ENCODE measurements around the gene TSPEAR.

DNA sequence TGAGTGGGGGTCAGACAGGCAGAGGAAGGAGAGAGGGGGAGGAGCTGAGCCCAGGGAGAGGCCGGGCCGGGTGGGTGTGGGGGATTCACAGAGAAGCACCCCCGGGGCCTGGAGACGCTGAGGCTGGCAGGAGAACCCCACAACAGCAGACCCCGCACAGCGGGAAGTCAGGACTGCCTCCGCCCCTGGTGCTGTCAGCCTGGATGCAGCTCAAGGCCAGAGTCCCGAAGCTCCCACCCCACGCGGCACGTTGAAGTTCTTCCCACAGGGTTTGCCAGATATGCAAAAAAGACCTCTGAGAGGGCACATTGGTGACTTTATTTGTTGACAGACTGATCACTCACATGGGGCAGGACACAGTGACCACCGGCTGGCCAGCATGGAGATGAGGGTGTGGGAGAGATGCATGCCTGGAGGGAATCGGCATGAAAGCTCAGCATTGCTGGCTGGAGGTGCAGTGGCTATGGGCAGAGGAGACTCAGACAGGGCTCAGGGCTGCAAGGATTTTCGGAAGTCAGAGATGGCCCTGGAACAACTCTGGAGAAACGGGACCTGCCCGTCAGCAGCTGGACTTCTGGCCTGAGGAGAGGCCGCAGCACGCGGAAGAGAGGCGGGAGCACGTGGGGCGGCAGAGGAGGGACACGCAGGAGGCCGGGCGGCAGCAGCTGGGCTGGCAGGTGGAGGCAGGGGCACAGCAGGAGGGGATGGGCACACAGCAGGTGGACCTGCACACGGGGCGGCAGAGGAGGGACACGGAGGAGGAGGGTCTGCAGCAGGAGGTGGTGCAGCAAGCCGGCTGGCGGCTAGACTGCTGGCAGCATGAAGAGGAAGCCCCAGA is 153.7 kb downstream of the TSPEAR start:
- TF ChIP-seq POU2F2 (IDR thresholded peaks at IDR 0.05; ENCODE audit: low read depth, low read length) (no peak), POLR2A (IDR thresholded peaks at IDR 0.05; ENCODE audit: low read depth, low read length) (no peak), TAF1 (IDR thresholded peaks at IDR 0.05; ENCODE audit: low read depth, low read length) (no peak), POLR2AphosphoS5 (IDR thresholded peaks at IDR 0.05; ENCODE audit: low read depth, low read length) (no peak), SPI1 (IDR thresholded peaks at IDR 0.05; ENCODE audit: low read depth, low read length) (no peak), PAX5 (IDR thresholded peaks at IDR 0.05; ENCODE audit: insufficient read depth, low read length, severe bottlenecking) (no peak)
